Activated CD8-positive, alpha-beta memory T cell treated with anti-CD3 and anti-CD28 coated beads, Interleukin-2, amount 50 U/mL, for 48 hours (primary cell): Measurements from ENCODE around the gene C1QL1.
A peak's percentile ranks its signal among the peaks of the same experiment; 100 is the strongest.
"Not testable (repeated sequence)": the region's sequence is repeated elsewhere in the genome, so short reads cannot be mapped to it uniquely, and the experiment has no call there.

Source experiments
- DNase-seq: peaks from one replicate; pipeline ENCODE4 v3.0.0-alpha.2; 2020

C1QL1 gene

GRCh38 chr17:44959821-44960531 lies 8.1 kb downstream of the C1QL1 start:
- no peak for DNase-seq

GRCh38 chr17:44956998-44957981 lies 10.8 kb downstream of the C1QL1 start:
- DNase-seq, result no peak

GRCh38 chr17:44955674-44956425 lies 12.3 kb downstream of the C1QL1 start:
- DNase-seq, result no peak

- DNase-seq, result no peak
Measured at GRCh38 chr17:44952946-44953475, 15.1 kb downstream of the C1QL1 start.

GRCh38 chr17:44948315-44948795 lies 19.7 kb downstream of the C1QL1 start:
- DNase-seq, result no peak

- peak; percentile 94 for DNase-seq
Measured at GRCh38 chr17:44947461-44948314, 20.4 kb downstream of the C1QL1 start, which contains the start of gene KIF18B. Gene KIF18B, minus strand, starts transcription at chr17:44947773. Its CDS starts 11,429 bp downstream, at chr17:44936344.

GRCh38 chr17:44945652-44946051 lies 22.5 kb downstream of the C1QL1 start:
- DNase-seq, result not testable (repeated sequence)

- no peak for DNase-seq
Measured at GRCh38 chr17:44942456-44942855, 25.6 kb downstream of the C1QL1 start.

- no peak for DNase-seq
Measured at GRCh38 chr17:44941712-44942331, 26.3 kb downstream of the C1QL1 start.

- DNase-seq, result no peak
Measured at GRCh38 chr17:44940768-44941167, 27.3 kb downstream of the C1QL1 start.

GRCh38 chr17:44940317-44940716 lies 27.8 kb downstream of the C1QL1 start:
- no peak for DNase-seq

GRCh38 chr17:44935116-44935515 lies 33.0 kb downstream of the C1QL1 start:
- no peak for DNase-seq

GRCh38 chr17:44934745-44935105 lies 33.4 kb downstream of the C1QL1 start:
- no peak for DNase-seq

- DNase-seq, result no peak
Measured at GRCh38 chr17:44933824-44934744, 34.0 kb downstream of the C1QL1 start.

- DNase-seq, result no peak
Measured at GRCh38 chr17:44932787-44933097, 35.4 kb downstream of the C1QL1 start.

- no peak for DNase-seq
Measured at GRCh38 chr17:44932096-44932786, 35.9 kb downstream of the C1QL1 start.

- no peak for DNase-seq
Measured at GRCh38 chr17:44931376-44931775, 36.7 kb downstream of the C1QL1 start.

- no peak for DNase-seq
Measured at GRCh38 chr17:44930667-44931066, 37.4 kb downstream of the C1QL1 start.

GRCh38 chr17:44928950-44929720 lies 39.0 kb downstream of the C1QL1 start:
- no peak for DNase-seq
